Activated CD8-positive, alpha-beta T cell treated with anti-CD3 and anti-CD28 coated beads for 36 hours (primary cell): ENCODE data around the gene SLC29A1. TPM values are rescaled to one million over a fixed set of nuclear protein-coding genes. Genes with fewer than 3 reads are reported as not detected.

Experiments used
- ATAC-seq: fragments of 200-7000 bp; cut with Tn5 transposase; one replicate; pipeline ENCODE4 v1.10.0; 2021; ENCODE audit warnings: mild to moderate bottlenecking, moderate library complexity
- CTCF ChIA-PET: fragments of 350-600 bp; sonication (Branson Sonifier 250); formaldehyde crosslinking; loops from one replicate; lab custom pipeline; 2021; ENCODE audit warnings: antibody characterized with exemption; lab: Charles Lee
- POLR2A ChIA-PET: fragments of 350-600 bp; sonication (Branson Sonifier 250); formaldehyde crosslinking; loops from one replicate; lab custom pipeline; 2021; ENCODE audit warnings: antibody characterized with exemption; lab: Charles Lee
- DNase-seq: peaks from one replicate; pipeline ENCODE4 v3.0.0-alpha.2; 2020
- H3K27ac Mint-ChIP-seq: one replicate; pipeline ENCODE4 v1.8.0; 2021; ENCODE audit warnings: mild to moderate bottlenecking, mixed read lengths
- H3K27me3 Mint-ChIP-seq: one replicate; pipeline ENCODE4 v1.8.0; 2021; ENCODE audit warnings: mixed read lengths
- H3K36me3 Mint-ChIP-seq: one replicate; pipeline ENCODE4 v1.8.0; 2021; ENCODE audit warnings: low read depth, mixed read lengths
- H3K4me1 Mint-ChIP-seq: one replicate; pipeline ENCODE4 v1.8.0; 2021; ENCODE audit warnings: low read depth, mixed read lengths
- H3K4me3 Mint-ChIP-seq: one replicate; pipeline ENCODE4 v1.8.0; 2021; ENCODE audit warnings: mild to moderate bottlenecking, moderate library complexity, mixed read lengths
- H3K9me3 Mint-ChIP-seq: one replicate; pipeline ENCODE4 v1.8.0; 2021; ENCODE audit warnings: mixed read lengths
- CTCF ChIP-seq: fragments of 200-600 bp; IDR thresholded peaks from one replicate; pipeline ENCODE4 v1.8.0; 2022; ENCODE audit warnings: antibody characterized with exemption, mild to moderate bottlenecking
- intact Hi-C: fragments of 100-400 bp; cut with micrococcal nuclease; formaldehyde crosslinking; loops from one replicate; pipeline ENCODE4 v1.10.0; 2022
- total RNA-seq, 2 experiments: library from RNA; stranded (reverse); gene quantifications; one replicate each; pipeline ENCODE4 v1.2.3, GENCODE V29; 2021

The SLC29A1 gene
- total RNA-seq, 2 experiments from 2014 or later, result 56.1 to 57.4 TPM

DNA sequence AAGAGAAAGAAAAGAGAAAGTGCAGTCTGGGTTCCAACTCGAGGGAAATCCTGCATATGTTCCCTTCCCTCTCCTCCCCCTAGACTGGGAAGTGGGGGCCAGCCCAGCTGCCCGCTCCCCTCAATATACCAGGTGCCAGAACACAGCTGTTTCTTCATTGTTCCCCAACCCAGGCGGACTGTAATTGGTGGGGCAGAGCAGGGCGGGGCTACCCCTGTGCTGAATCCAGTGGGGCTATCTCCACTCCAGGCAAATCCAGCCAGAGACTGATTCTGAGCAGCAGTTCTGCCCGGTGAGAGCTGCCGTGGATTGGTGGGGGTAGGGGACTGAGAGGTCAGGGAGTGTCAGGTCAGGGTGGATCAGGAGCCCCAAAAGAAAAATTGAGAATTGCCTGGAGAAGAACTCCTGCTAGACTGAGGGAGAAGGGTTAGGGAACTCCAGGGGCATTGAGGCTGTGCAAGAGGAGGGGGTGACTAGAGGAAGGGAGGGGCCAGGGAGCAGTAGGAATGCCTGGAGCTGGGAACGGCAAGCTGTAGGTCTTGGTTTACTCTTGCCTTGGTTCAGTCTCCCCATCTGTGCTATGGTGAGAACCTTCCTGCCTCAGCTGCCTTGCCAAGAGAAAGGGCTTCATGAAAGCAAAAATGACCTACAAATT, 6.6 kb upstream of the SLC29A1 start, which contains the start of gene MYMX:
TSS of gene MYMX (plus strand) at position 250 of the 655 bp plus-strand sequence. CDS start 546 bp downstream, outside the sequence.
- ChIA-PET POLR2A (interaction anchor here (1.2 to 1.3 kb wide), 3 partner anchors 10 to 40 kb away, joined by 3 to 6 read pairs (median 5); no protein-coding TSS in a partner anchor), CTCF (interaction anchor here (1.1 to 1.4 kb wide), 2 partner anchors 20 to 127 kb away, joined by 3 to 4 read pairs; no protein-coding TSS in a partner anchor)
- H3K9me3 Mint-ChIP-seq, result no peaks in the 10 kb centered on the region
- DNase-seq (no peak), ATAC-seq (no peak)
- TF ChIP-seq CTCF, result no peak
- H3K27me3 Mint-ChIP-seq, result peaks cover 6% of the 10 kb centered on the region
- H3K36me3 Mint-ChIP-seq, result no peaks in the 10 kb centered on the region
- no peak within 1 kb of the TSS for H3K27ac Mint-ChIP-seq
- H3K4me1 Mint-ChIP-seq, result peaks cover 22% of the 10 kb centered on the region
- intact Hi-C loops, result no loop called here
- no peak within 1 kb of the TSS for H3K4me3 Mint-ChIP-seq

- no peak for TF ChIP-seq CTCF
- H3K27ac Mint-ChIP-seq, result no peak overlapping the region
- CTCF ChIA-PET, result interaction anchor here (1.1 to 1.4 kb wide), 2 partner anchors 20 to 126 kb away, joined by 3 to 4 read pairs; no protein-coding TSS in a partner anchor
- ATAC-seq (no peak), DNase-seq (no peak)
- POLR2A ChIA-PET, result interaction anchor here (1.2 kb wide), 1 partner anchor 28 kb away, joined by 5 read pairs; no protein-coding TSS in a partner anchor
- peaks cover 29% of the 10 kb centered on the region for H3K4me1 Mint-ChIP-seq
- no peaks in the 10 kb centered on the region for H3K9me3 Mint-ChIP-seq
- H3K4me3 Mint-ChIP-seq, result no peak overlapping the region
- peaks cover 6% of the 10 kb centered on the region for H3K27me3 Mint-ChIP-seq
- no peaks in the 10 kb centered on the region for H3K36me3 Mint-ChIP-seq
- intact Hi-C loops, result no loop called here
Observed at GRCh38 chr6:44217332-44218143, 5.9 kb upstream of the SLC29A1 start.

GRCh38 chr6:44219053-44219814, 4.2 kb upstream of the SLC29A1 start:
- no peak overlapping the region for H3K27ac Mint-ChIP-seq
- peak; percentile 42 for DNase-seq
- CTCF ChIA-PET, result interaction anchor here (1.3 kb wide), 1 partner anchor 18 kb away, joined by 4 read pairs; no protein-coding TSS in a partner anchor
- ATAC-seq, result no peak
- peaks cover 6% of the 10 kb centered on the region for H3K27me3 Mint-ChIP-seq
- H3K4me3 Mint-ChIP-seq, result peak overlapping the region; percentile 54
- no peaks in the 10 kb centered on the region for H3K9me3 Mint-ChIP-seq
- peaks cover 35% of the 10 kb centered on the region for H3K4me1 Mint-ChIP-seq
- H3K36me3 Mint-ChIP-seq, result peaks cover under 1% of the 10 kb centered on the region
- intact Hi-C loops, result no loop called here
- POLR2A ChIA-PET, result interaction anchor here (0.9 kb wide), 1 partner anchor 18 kb away, joined by 4 read pairs; no protein-coding TSS in a partner anchor
- no peak for TF ChIP-seq CTCF

DNA sequence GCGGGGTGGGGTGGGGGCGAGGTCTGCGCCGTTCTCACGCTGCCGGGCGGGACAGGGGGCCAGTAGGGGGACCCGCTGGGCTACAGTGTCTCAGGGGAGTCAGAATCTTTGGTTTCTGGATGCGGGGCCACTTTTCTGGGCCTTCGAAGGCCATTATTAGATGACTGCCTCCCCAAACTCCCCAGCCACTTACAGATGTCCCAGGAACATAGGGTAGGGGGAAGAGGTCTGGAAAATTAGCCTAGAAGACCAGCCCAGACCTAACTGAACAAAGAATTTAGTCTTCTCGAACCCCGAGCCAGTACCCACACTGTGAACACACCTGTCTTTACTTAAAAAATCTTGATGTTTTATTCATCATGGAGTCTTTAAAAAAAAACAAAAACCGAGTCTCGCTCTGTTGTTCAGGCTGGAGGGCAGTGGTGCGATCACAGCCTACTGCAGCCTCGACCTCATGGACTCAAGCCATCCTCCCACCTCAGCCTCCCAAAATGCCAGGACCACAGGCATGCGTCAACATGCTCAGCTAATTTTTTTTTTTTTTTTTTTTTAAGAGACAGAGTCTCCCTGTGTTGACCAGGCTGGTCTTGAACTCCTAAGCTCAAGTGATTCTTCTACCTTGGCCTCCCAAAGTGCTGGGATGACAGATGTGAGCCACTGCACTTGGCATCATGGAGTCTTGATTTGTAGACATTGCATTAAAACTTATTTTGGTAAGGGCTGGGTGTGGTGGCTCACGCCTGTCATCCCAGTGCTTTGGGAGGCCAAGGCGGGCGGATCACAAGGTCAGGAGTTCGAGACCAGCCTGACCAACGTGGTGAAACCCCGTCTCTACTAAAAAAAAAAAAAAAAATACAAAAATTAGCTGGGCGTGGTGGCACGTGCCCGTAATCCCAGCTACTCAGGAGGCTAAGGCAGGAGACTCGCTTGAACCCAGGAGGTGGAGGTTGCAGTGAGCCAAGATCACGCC, 3.3 kb upstream of the SLC29A1 start:
- Mint-ChIP-seq H3K4me3 (peak overlapping the region; percentile 54), H3K9me3 (no peaks in the 10 kb centered on the region), H3K27me3 (peaks cover 6% of the 10 kb centered on the region), H3K27ac (no peak overlapping the region), H3K36me3 (peaks cover 7% of the 10 kb centered on the region), H3K4me1 (peaks cover 42% of the 10 kb centered on the region)
- POLR2A ChIA-PET, result interaction anchor here (0.7 to 6.5 kb wide), 3 partner anchors 16 to 27 kb away, joined by 4 to 54 read pairs (median 7); partner anchors contain the start of gene HSP90AB1
- no peak for TF ChIP-seq CTCF
- CTCF ChIA-PET, result interaction anchor here (1.3 to 1.7 kb wide), 2 partner anchors 18 to 37 kb away, joined by 4 to 7 read pairs; partner anchors contain the start of gene SLC35B2
- DNase-seq (no peak), ATAC-seq (no peak)
- intact Hi-C loops, result no loop called here
